Measurements from ENCODE around the gene RNLS. TPM values are rescaled to one million over a fixed set of nuclear protein-coding genes. Genes with fewer than 3 reads are reported as not detected.
"Not testable (repeated sequence)": the region's sequence is repeated elsewhere in the genome, so short reads cannot be mapped to it uniquely, and the experiment has no call there.

The RNLS gene
- total and polyA plus RNA-seq, 2 donors from 2014 or later: 19.5 to 21.1 TPM

- H3K4me3 ChIP-seq (ENCODE audit: low read length in 3 of 3): no peak overlapping the region
- H3K9ac ChIP-seq (ENCODE audit: low read length in 3 of 3): no peak overlapping the region
- H3K36me3 ChIP-seq (ENCODE audit: control insufficient read depth in 2 of 3, insufficient read depth in 3 of 3, low read length in 3 of 3): no peaks in the 10 kb centered on the region
- no peak overlapping the region for H3K27ac ChIP-seq (ENCODE audit: low read depth in 2 of 2, low read length in 2 of 2)
- no peaks in the 10 kb centered on the region for H3K9me3 ChIP-seq (ENCODE audit: control insufficient read depth in 2 of 3, insufficient read depth in 1 of 3, low read length in 3 of 3)
- H3K4me1 ChIP-seq (ENCODE audit: control insufficient read depth in 2 of 3, insufficient read depth in 2 of 3, low read depth in 1 of 3, low read length in 3 of 3): peaks cover 0 to 21% (median 0%) of the 10 kb centered on the region in 3 donors
- FAIRE-seq: no peak
- H3K27me3 ChIP-seq (ENCODE audit: control insufficient read depth, insufficient read depth, low read length): no peaks in the 10 kb centered on the region
- TF ChIP-seq CTCF (IDR thresholded peaks at IDR 0.05; ENCODE audit: borderline replicate concordance, extremely low read depth, insufficient read depth): no peak
- DNase-seq: no peak
- intact Hi-C loops (cut with DNase I): no loop called here
Observed at GRCh38 chr10:88366772-88367171, 216.3 kb downstream of the RNLS start.

- no peak overlapping the region for H3K27ac ChIP-seq (ENCODE audit: low read depth in 2 of 2, low read length in 2 of 2)
- H3K27me3 ChIP-seq (ENCODE audit: control insufficient read depth, insufficient read depth, low read length): no peaks in the 10 kb centered on the region
- no peak for TF ChIP-seq CTCF (IDR thresholded peaks at IDR 0.05; ENCODE audit: borderline replicate concordance, extremely low read depth, insufficient read depth)
- FAIRE-seq: no peak
- no peak overlapping the region for H3K9ac ChIP-seq (ENCODE audit: low read length in 3 of 3)
- no peaks in the 10 kb centered on the region for H3K9me3 ChIP-seq (ENCODE audit: control insufficient read depth in 2 of 3, insufficient read depth in 1 of 3, low read length in 3 of 3)
- peak in 1 of 5 donors; percentile 23 for DNase-seq
- peaks cover 0 to 21% (median 0%) of the 10 kb centered on the region in 3 donors for H3K4me1 ChIP-seq (ENCODE audit: control insufficient read depth in 2 of 3, insufficient read depth in 2 of 3, low read depth in 1 of 3, low read length in 3 of 3)
- no peaks in the 10 kb centered on the region for H3K36me3 ChIP-seq (ENCODE audit: control insufficient read depth in 2 of 3, insufficient read depth in 3 of 3, low read length in 3 of 3)
- H3K4me3 ChIP-seq (ENCODE audit: low read length in 3 of 3): peak overlapping the region in 1 of 3 donors; percentile 35
- intact Hi-C loops (cut with DNase I): no loop called here
Observed at GRCh38 chr10:88361995-88362807, 220.9 kb downstream of the RNLS start.

GRCh38 chr10:88361494-88361893, 221.6 kb downstream of the RNLS start:
- FAIRE-seq (no peak), DNase-seq (peak in 1 of 5 donors; percentile 36)
- TF ChIP-seq CTCF (IDR thresholded peaks at IDR 0.05; ENCODE audit: borderline replicate concordance, extremely low read depth, insufficient read depth): no peak
- Histone ChIP-seq H3K27ac (ENCODE audit: low read depth in 2 of 2, low read length in 2 of 2) (no peak overlapping the region), H3K27me3 (ENCODE audit: control insufficient read depth, insufficient read depth, low read length) (no peaks in the 10 kb centered on the region), H3K9ac (ENCODE audit: low read length in 3 of 3) (no peak overlapping the region), H3K4me1 (ENCODE audit: control insufficient read depth in 2 of 3, insufficient read depth in 2 of 3, low read depth in 1 of 3, low read length in 3 of 3) (peaks cover 0 to 21% (median 0%) of the 10 kb centered on the region in 3 donors), H3K36me3 (ENCODE audit: control insufficient read depth in 2 of 3, insufficient read depth in 3 of 3, low read length in 3 of 3) (no peaks in the 10 kb centered on the region), H3K4me3 (ENCODE audit: low read length in 3 of 3) (no peak overlapping the region), H3K9me3 (ENCODE audit: control insufficient read depth in 2 of 3, insufficient read depth in 1 of 3, low read length in 3 of 3) (no peaks in the 10 kb centered on the region)
- intact Hi-C loops (cut with DNase I): no loop called here

GRCh38 chr10:88355750-88356149, 227.4 kb downstream of the RNLS start:
- H3K4me3 ChIP-seq (ENCODE audit: low read length in 3 of 3); FAIRE-seq; H3K9me3 ChIP-seq (ENCODE audit: control insufficient read depth in 2 of 3, insufficient read depth in 1 of 3, low read length in 3 of 3); intact Hi-C loops (cut with DNase I); H3K4me1 ChIP-seq (ENCODE audit: control insufficient read depth in 2 of 3, insufficient read depth in 2 of 3, low read depth in 1 of 3, low read length in 3 of 3); H3K27me3 ChIP-seq (ENCODE audit: control insufficient read depth, insufficient read depth, low read length); H3K9ac ChIP-seq (ENCODE audit: low read length in 3 of 3); H3K27ac ChIP-seq (ENCODE audit: low read depth in 2 of 2, low read length in 2 of 2); H3K36me3 ChIP-seq (ENCODE audit: control insufficient read depth in 2 of 3, insufficient read depth in 3 of 3, low read length in 3 of 3): not testable (repeated sequence)
- DNase-seq: peak in 1 of 5 donors; percentile 55
